ENCODE data around the gene KLHL18. TPM values are rescaled to one million over a fixed set of nuclear protein-coding genes. Genes with fewer than 3 reads are reported as not detected.

The KLHL18 gene
- polyA plus RNA-seq, 1 donor, result 14.7 TPM

Other genes starting within 250 kb of the KLHL18 start
- gene SETD2, start 118.8 kb upstream of the KLHL18 start, polyA plus RNA-seq (ENCODE audit: insufficient read length), result 35.8 TPM
- 5.6 TPM for gene KIF9, start 145 bp upstream of the KLHL18 start, polyA plus RNA-seq (ENCODE audit: insufficient read length)
- 28.3 TPM for gene PTPN23, start 98.1 kb downstream of the KLHL18 start, polyA plus RNA-seq (ENCODE audit: insufficient read length)
- gene SCAP, start 193.0 kb downstream of the KLHL18 start, polyA plus RNA-seq (ENCODE audit: insufficient read length), result 51.7 TPM
- gene ELP6, start 230.8 kb downstream of the KLHL18 start, polyA plus RNA-seq (ENCODE audit: insufficient read length), result 28.1 TPM

All from hindlimb muscle (tissue), 1 donor.